ENCODE results near the gene ADD1. TPM values are rescaled to one million over a fixed set of nuclear protein-coding genes. Genes with fewer than 3 reads are reported as not detected.

Gene ADD1
- total RNA-seq, 2 experiments from 2014 or later = 136 TPM

GRCh38 chr4:2802618-2803531 lies 40.8 kb upstream of the ADD1 start:
- no peaks in the 10 kb centered on the region for H3K9me3 Mint-ChIP-seq
- no peak overlapping the region for H3K4me3 Mint-ChIP-seq
- DNase-seq = no peak
- peaks cover 4% of the 10 kb centered on the region for H3K36me3 Mint-ChIP-seq
- H3K4me1 Mint-ChIP-seq = peaks cover 32% of the 10 kb centered on the region
- no peaks in the 10 kb centered on the region for H3K27me3 Mint-ChIP-seq
- H3K27ac Mint-ChIP-seq = no peak overlapping the region

DNA sequence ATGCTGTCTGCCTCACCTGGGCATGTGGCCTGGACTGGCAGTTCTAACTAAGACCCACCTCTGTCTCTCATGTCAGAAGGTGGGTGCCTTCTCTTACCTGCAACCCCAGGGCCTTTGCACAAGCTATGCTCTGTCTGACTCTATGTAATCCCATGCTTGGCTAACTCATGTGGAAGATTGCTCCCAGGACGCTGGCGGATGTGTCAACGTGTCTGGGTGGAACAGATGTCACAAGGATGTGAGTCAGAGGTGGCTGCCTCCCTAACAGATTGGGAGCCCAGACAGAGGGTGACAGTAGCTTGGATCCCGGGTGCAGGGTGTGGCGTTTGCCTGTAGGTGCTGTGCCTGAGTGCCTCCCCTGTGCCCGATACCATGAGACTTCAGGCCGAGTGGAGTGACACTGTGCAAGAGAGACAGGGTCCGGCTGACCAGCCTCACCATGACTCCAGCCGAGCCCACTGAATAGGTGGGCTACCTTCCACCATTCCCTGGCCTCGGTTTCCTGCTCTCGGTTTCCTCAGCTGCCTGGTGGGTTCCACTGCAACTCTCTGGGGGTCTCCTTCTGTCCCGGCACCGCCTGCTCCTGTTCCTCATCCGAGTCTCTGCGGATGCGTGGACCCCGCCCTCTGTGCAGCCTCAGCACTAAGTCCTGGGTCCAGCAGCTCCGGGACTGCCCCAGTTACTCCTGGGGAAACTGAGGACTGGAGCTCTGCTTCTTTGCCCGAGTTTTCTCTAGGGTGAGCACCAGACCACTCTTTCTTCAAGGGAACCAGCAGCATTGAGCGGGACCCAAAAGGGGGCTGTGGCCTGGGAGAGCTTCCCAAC lies 39.8 kb upstream of the ADD1 start:
- no peaks in the 10 kb centered on the region for H3K9me3 Mint-ChIP-seq
- no peak overlapping the region for H3K27ac Mint-ChIP-seq
- no peak for DNase-seq
- H3K4me3 Mint-ChIP-seq = no peak overlapping the region
- H3K27me3 Mint-ChIP-seq = no peaks in the 10 kb centered on the region
- H3K36me3 Mint-ChIP-seq = peaks cover 4% of the 10 kb centered on the region
- H3K4me1 Mint-ChIP-seq = peaks cover 22% of the 10 kb centered on the region

GRCh38 chr4:2804449-2804972 lies 39.1 kb upstream of the ADD1 start:
- Mint-ChIP-seq H3K27ac (no peak overlapping the region), H3K4me3 (no peak overlapping the region), H3K27me3 (no peaks in the 10 kb centered on the region), H3K4me1 (peaks cover 18% of the 10 kb centered on the region), H3K9me3 (no peaks in the 10 kb centered on the region), H3K36me3 (peaks cover 1% of the 10 kb centered on the region)
- DNase-seq = no peak

GRCh38 chr4:2804973-2805501 lies 38.6 kb upstream of the ADD1 start:
- H3K4me1 Mint-ChIP-seq = peaks cover 17% of the 10 kb centered on the region
- no peaks in the 10 kb centered on the region for H3K9me3 Mint-ChIP-seq
- no peaks in the 10 kb centered on the region for H3K27me3 Mint-ChIP-seq
- no peak for DNase-seq
- no peak overlapping the region for H3K27ac Mint-ChIP-seq
- H3K4me3 Mint-ChIP-seq = no peak overlapping the region
- H3K36me3 Mint-ChIP-seq = peaks cover 1% of the 10 kb centered on the region

- Mint-ChIP-seq H3K4me1 (peaks cover 14% of the 10 kb centered on the region), H3K27me3 (no peaks in the 10 kb centered on the region), H3K36me3 (peaks cover 1% of the 10 kb centered on the region), H3K27ac (no peak overlapping the region), H3K4me3 (no peak overlapping the region), H3K9me3 (no peaks in the 10 kb centered on the region)
- DNase-seq = no peak
Observed at GRCh38 chr4:2805712-2806389, 37.8 kb upstream of the ADD1 start.

- H3K36me3 Mint-ChIP-seq = no peaks in the 10 kb centered on the region
Observed at GRCh38 chr4:2806390-2807355, 37.0 kb upstream of the ADD1 start.

DNA sequence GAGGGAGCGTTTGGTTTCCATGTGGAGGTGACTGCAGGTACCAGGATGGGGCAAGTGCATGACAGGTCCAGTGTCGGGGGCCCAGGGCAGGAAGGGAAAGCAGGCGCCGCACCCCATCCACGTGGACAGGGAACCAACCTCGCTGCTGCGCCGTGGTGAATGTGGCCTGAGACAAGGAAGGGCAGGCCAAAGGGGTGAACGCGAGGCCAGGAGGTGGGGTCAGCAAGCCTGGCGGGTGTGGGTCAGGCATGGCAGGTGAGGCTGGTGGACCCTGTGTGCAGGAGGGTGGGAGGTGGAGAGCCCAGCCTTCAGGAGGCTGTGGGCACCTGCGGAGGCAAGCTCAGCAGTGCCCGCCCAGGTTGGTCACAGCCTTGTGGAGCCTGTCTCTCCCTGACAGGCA lies 36.1 kb upstream of the ADD1 start:
- Mint-ChIP-seq H3K9me3 (no peaks in the 10 kb centered on the region), H3K4me1 (peaks cover 14% of the 10 kb centered on the region), H3K4me3 (no peak overlapping the region), H3K27ac (no peak overlapping the region), H3K36me3 (peaks cover 5% of the 10 kb centered on the region), H3K27me3 (no peaks in the 10 kb centered on the region)
- no peak for DNase-seq

More at GRCh38 chr4:2806390-2807355, 37.0 kb upstream of the ADD1 start:
- H3K4me3 Mint-ChIP-seq = no peak overlapping the region
- no peaks in the 10 kb centered on the region for H3K9me3 Mint-ChIP-seq
- no peak overlapping the region for H3K27ac Mint-ChIP-seq
- DNase-seq = no peak
- H3K4me1 Mint-ChIP-seq = peaks cover 12% of the 10 kb centered on the region
- no peaks in the 10 kb centered on the region for H3K27me3 Mint-ChIP-seq

- H3K9me3 Mint-ChIP-seq = no peaks in the 10 kb centered on the region
- H3K27me3 Mint-ChIP-seq = no peaks in the 10 kb centered on the region
- H3K36me3 Mint-ChIP-seq = peaks cover 9% of the 10 kb centered on the region
- no peak overlapping the region for H3K27ac Mint-ChIP-seq
- H3K4me1 Mint-ChIP-seq = peaks cover 14% of the 10 kb centered on the region
- no peak overlapping the region for H3K4me3 Mint-ChIP-seq
- no peak for DNase-seq
Observed at GRCh38 chr4:2808001-2808400, 35.6 kb upstream of the ADD1 start.

- H3K4me1 Mint-ChIP-seq = peaks cover 26% of the 10 kb centered on the region
- no peak overlapping the region for H3K4me3 Mint-ChIP-seq
- H3K36me3 Mint-ChIP-seq = peaks cover 17% of the 10 kb centered on the region
- H3K27me3 Mint-ChIP-seq = no peaks in the 10 kb centered on the region
- H3K27ac Mint-ChIP-seq = no peak overlapping the region
- no peaks in the 10 kb centered on the region for H3K9me3 Mint-ChIP-seq
- no peak for DNase-seq
Observed at GRCh38 chr4:2809610-2810180, 33.9 kb upstream of the ADD1 start.

DNA sequence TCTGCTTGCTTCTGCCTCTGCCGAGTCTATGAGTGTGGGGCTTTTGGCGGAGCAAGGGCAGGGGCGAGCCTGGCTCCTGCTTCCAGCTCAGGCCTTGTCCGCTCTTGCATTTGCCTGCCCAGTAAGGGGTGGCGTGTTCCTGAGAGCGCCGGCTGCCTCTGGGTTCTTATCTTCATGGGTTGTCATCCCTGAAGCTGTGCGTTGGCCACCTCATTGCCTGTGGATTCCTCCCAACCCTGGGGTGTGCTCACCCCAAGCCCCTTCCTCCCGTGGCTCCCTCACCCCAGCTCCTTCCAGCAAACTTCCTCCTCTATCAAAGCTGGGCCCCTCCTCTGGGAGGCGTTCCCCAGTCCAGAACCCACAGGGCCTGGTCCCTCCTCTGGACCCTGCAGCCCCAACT lies 33.3 kb upstream of the ADD1 start:
- Mint-ChIP-seq H3K4me3 (no peak overlapping the region), H3K36me3 (peaks cover 19% of the 10 kb centered on the region), H3K4me1 (peaks cover 31% of the 10 kb centered on the region), H3K27ac (peak overlapping the region; percentile 16), H3K9me3 (no peaks in the 10 kb centered on the region), H3K27me3 (no peaks in the 10 kb centered on the region)
- no peak for DNase-seq

DNA sequence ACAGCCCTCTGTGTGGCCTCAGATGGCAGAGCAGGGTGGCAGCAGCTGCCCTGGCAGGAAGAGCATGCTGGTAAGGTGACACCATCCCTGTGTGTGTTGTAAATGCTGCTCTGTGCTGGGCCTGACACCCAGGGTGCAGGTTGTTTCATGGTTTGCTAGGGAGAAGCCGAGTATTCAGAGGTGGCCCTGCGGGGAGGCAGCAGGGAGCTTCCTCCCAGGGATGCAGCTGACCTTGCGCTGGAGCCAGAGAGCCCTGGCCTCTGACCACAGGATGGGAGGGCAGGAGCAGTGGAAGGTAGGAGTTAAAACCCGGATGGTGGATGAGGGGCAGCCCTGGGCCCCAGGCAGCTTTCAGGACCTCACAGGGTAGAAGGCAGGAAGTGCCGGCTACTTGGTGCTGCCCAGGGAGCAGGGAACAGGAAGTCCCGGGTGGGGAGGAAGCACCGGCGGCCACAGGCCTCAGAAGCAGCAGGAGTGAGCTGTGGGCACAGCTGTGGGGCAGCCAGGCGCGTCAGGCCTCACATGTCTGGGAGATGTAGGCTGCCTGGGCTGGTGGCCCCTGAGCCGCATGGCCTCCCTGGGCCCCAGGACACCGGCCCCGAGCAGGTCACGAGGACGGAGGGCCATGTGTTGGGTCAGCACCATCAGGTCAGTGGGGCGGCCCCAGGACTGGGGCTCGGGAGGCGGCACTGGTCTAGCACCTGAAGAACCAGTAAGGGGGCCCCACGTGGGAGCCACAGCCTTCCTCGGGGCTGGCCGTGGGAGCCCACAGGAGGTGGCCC lies 31.6 kb upstream of the ADD1 start:
- Mint-ChIP-seq H3K4me3 (peak overlapping the region; percentile 94), H3K36me3 (peaks cover 33% of the 10 kb centered on the region), H3K27me3 (no peaks in the 10 kb centered on the region), H3K9me3 (no peaks in the 10 kb centered on the region), H3K27ac (peak overlapping the region; percentile 98), H3K4me1 (peaks cover 44% of the 10 kb centered on the region)
- peak; percentile 71 for DNase-seq

DNA sequence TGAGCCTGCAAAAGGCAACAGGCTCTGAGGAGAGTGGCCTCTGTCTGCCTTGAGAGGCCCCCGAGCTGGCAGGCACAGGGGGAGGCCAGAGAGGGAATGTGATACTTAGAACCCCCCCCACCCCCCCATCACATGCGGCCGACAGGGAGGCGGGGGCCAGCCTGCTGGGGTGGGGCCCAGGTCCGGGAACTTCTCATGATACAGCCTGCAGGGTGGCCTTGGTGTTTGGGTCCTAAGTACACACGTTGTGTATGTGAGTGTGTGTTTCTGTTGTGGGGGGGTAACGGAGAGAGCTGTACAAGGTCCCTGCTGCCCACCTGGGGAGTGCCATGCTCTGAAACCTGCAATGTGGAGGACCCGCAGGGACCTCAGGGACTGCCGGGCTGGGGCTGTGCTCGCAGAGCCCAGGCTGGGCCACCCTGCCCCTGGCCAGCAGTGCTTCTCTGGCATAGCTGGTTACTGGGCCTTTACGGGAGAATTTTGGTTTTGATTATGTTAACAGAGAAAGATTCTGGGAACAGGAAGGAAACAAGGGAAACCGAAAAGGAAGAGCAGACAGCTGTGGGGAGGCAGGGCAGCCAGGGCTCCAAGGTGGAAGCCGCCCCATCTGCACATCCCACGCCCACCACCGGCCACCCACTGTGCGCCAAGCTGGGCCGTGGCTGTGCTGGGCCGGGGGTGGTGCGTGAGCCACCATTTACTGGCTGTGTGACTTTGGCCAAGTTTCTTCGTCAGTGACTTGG lies 30.9 kb upstream of the ADD1 start:
- H3K9me3 Mint-ChIP-seq = no peaks in the 10 kb centered on the region
- H3K27me3 Mint-ChIP-seq = no peaks in the 10 kb centered on the region
- peak overlapping the region; percentile 94 for H3K4me3 Mint-ChIP-seq
- H3K27ac Mint-ChIP-seq = peak overlapping the region; percentile 98
- H3K36me3 Mint-ChIP-seq = peaks cover 37% of the 10 kb centered on the region
- DNase-seq = peak; percentile 36
- H3K4me1 Mint-ChIP-seq = peaks cover 49% of the 10 kb centered on the region

Measured in activated naive CD8-positive, alpha-beta T cell treated with anti-CD3 and anti-CD28 coated beads for 36 hours (primary cell).